Smooth muscle cell (in vitro differentiated cells): ENCODE data around the gene KAZN. TPM values are rescaled to one million over a fixed set of nuclear protein-coding genes. Genes with fewer than 3 reads are reported as not detected.

Experiments
- DNase-seq: peaks from one replicate; lab custom pipeline; 2025; ENCODE audit not compliant: unreplicated experiment; lab: John Stamatoyannopoulos, UW
- H2AFZ ChIP-seq: fragments of 200-600 bp; sonication (generic); 2 replicates; pipeline ENCODE4 v1.6.0; 2016; ENCODE audit warnings: antibody characterized with exemption, low read depth, mild to moderate bottlenecking
- H3F3A ChIP-seq: fragments of 200-600 bp; sonication (generic); 2 replicates; pipeline ENCODE4 v1.6.0; 2017; ENCODE audit warnings: antibody characterized with exemption, low read depth
- H3K27ac ChIP-seq: fragments of 200-600 bp; sonication (generic); 2 replicates; pipeline ENCODE4 v1.5.1; 2016; ENCODE audit warnings: low read depth, mild to moderate bottlenecking
- H3K27me3 ChIP-seq: fragments of 200-600 bp; sonication (generic); 2 replicates; pipeline ENCODE4 v1.6.1; 2016; ENCODE audit warnings: low read depth, mild to moderate bottlenecking
- H3K36me3 ChIP-seq: fragments of 200-600 bp; sonication (generic); 2 replicates; pipeline ENCODE4 v1.5.1; 2016; ENCODE audit warnings: low read depth
- H3K4me1 ChIP-seq: fragments of 200-600 bp; sonication (generic); 2 replicates; pipeline ENCODE4 v1.5.1; 2016; ENCODE audit warnings: low read depth
- H3K4me2 ChIP-seq: fragments of 200-600 bp; sonication (generic); 2 replicates; pipeline ENCODE4 v1.6.0; 2016; ENCODE audit warnings: mild to moderate bottlenecking
- H3K4me3 ChIP-seq: fragments of 200-600 bp; sonication (generic); 2 replicates; pipeline ENCODE4 v1.5.1; 2016; ENCODE audit warnings: mild to moderate bottlenecking
- H3K79me2 ChIP-seq: fragments of 200-600 bp; sonication (generic); 2 replicates; pipeline ENCODE4 v1.6.0; 2016; ENCODE audit warnings: low read depth, mild to moderate bottlenecking
- H3K9ac ChIP-seq: fragments of 200-600 bp; sonication (generic); 2 replicates; pipeline ENCODE4 v1.6.0; 2016; ENCODE audit warnings: low read depth
- H3K9me3 ChIP-seq: fragments of 200-600 bp; sonication (generic); replicated peaks from 2 replicates; pipeline ENCODE4 v1.5.1; 2016; ENCODE audit warnings: low read depth
- H4K20me1 ChIP-seq: fragments of 200-600 bp; sonication (generic); 2 replicates; pipeline ENCODE4 v1.6.0; 2016; ENCODE audit warnings: low read depth
- WGBS: methylation state at CpG from one replicate; pipeline ENCODE4 v1.1.7; 2016; ENCODE audit warnings: low lambda C conversion rate; 5-methylcytosine and 5-hydroxymethylcytosine counted together
- polyA plus RNA-seq: library from polyadenylated mRNA; unstranded; fragments of >200 nt; fragmentation: Nextera tagmentation; extraction: Ambion mirVana; gene quantifications from 2 replicates; pipeline ENCODE4 v1.2.1, GENCODE V29; 2016
- total RNA-seq: library from RNA; depleted of rRNA; stranded (reverse); fragments of >200 nt; gene quantifications from 2 replicates; pipeline ENCODE4 v1.2.3, GENCODE V29; 2014
- TF ChIP-seq, protein P1 (sequence below): fragments of 200-600 bp; sonication (generic); IDR thresholded peaks from 2 replicates; pipeline ENCODE4 v1.5.1; 2017; ENCODE audit warnings: borderline replicate concordance, mild to moderate bottlenecking, antibody characterized with exemption; ENCODE audit not compliant: insufficient read depth, poor library complexity, severe bottlenecking

Gene KAZN
- total and polyA plus RNA-seq, 2 experiments from 2014 or later, result 6.3 to 8.2 TPM

DNA sequence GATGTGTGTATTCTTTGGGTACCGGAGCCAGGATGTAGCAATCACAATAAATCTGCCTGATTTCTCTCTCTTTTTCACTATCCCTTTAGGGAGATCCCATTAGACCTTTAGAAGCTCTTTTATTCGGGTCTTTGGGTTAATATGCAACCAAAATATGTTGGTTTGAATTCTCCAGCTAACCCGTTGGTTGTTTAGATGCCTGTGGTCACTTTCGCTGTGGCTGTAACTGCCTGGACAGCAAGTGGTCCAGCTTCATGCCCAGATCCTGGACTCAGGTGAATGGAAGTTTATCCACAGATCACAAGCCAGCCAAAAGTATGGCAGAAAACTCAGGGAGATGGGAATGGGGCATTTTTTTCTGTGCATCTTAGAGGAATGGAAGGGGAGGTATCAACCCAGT, 12.3 kb downstream of the KAZN start:
- H3K36me3 ChIP-seq, result no peaks in the 10 kb centered on the region
- H3K27ac ChIP-seq, result no peak overlapping the region
- H3K4me1 ChIP-seq, result no peaks in the 10 kb centered on the region
- H3K27me3 ChIP-seq, result peaks cover 5% of the 10 kb centered on the region
- no peak overlapping the region for H3K4me3 ChIP-seq
- no peaks in the 10 kb centered on the region for H4K20me1 ChIP-seq
- no peaks in the 10 kb centered on the region for H3F3A ChIP-seq
- H3K9ac ChIP-seq, result no peak overlapping the region
- DNase-seq, result no peak
- TF ChIP-seq, protein P1, sequence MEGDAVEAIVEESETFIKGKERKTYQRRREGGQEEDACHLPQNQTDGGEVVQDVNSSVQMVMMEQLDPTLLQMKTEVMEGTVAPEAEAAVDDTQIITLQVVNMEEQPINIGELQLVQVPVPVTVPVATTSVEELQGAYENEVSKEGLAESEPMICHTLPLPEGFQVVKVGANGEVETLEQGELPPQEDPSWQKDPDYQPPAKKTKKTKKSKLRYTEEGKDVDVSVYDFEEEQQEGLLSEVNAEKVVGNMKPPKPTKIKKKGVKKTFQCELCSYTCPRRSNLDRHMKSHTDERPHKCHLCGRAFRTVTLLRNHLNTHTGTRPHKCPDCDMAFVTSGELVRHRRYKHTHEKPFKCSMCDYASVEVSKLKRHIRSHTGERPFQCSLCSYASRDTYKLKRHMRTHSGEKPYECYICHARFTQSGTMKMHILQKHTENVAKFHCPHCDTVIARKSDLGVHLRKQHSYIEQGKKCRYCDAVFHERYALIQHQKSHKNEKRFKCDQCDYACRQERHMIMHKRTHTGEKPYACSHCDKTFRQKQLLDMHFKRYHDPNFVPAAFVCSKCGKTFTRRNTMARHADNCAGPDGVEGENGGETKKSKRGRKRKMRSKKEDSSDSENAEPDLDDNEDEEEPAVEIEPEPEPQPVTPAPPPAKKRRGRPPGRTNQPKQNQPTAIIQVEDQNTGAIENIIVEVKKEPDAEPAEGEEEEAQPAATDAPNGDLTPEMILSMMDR, result no peak
- no peaks in the 10 kb centered on the region for H3K79me2 ChIP-seq
- H3K4me2 ChIP-seq, result no peak overlapping the region
- H2AFZ ChIP-seq, result no peak overlapping the region
- WGBS, result 86% methylated on average over 4 of the region's 4 CpGs
- H3K9me3 ChIP-seq, result no peaks in the 10 kb centered on the region

- Histone ChIP-seq H2AFZ (no peak overlapping the region), H3F3A (no peaks in the 10 kb centered on the region), H3K27me3 (peaks cover 5% of the 10 kb centered on the region), H3K79me2 (no peaks in the 10 kb centered on the region), H3K36me3 (no peaks in the 10 kb centered on the region), H3K9ac (no peak overlapping the region), H3K27ac (no peak overlapping the region), H3K4me1 (no peaks in the 10 kb centered on the region), H3K9me3 (no peaks in the 10 kb centered on the region), H3K4me2 (no peak overlapping the region), H4K20me1 (no peaks in the 10 kb centered on the region), H3K4me3 (no peak overlapping the region)
- TF ChIP-seq, protein P1, result no peak
- DNase-seq, result no peak
- 94% methylated on average over 3 of the region's 3 CpGs for WGBS
Observed at GRCh38 chr1:14611792-14612191, 13.3 kb downstream of the KAZN start.

DNA sequence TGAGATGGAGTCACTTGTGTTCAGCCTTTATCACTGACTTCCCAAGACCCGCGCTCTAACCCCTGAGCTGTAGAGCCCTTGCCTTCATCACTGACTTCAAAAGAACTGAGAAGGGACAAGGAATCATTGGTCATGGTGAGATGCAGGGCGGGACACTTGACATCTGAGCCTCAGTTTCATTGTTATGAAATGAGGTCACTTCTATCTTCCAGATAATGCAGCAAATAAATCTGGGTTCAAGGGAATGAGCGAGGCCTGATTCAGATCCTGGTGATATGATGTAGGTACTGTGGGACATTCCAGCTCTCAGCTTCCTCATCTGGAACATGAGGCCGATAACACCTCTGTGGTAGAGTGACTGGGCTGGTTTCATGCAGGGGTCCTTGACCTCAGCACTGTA, 13.8 kb downstream of the KAZN start:
- no peak overlapping the region for H3K9ac ChIP-seq
- no peaks in the 10 kb centered on the region for H3F3A ChIP-seq
- H2AFZ ChIP-seq, result no peak overlapping the region
- no peaks in the 10 kb centered on the region for H3K9me3 ChIP-seq
- H3K4me3 ChIP-seq, result no peak overlapping the region
- H3K27me3 ChIP-seq, result peaks cover 5% of the 10 kb centered on the region
- 94% methylated on average over 5 of the region's 5 CpGs for WGBS
- no peak for DNase-seq
- no peak overlapping the region for H3K27ac ChIP-seq
- TF ChIP-seq, protein P1, result no peak
- H4K20me1 ChIP-seq, result no peaks in the 10 kb centered on the region
- no peaks in the 10 kb centered on the region for H3K79me2 ChIP-seq
- no peaks in the 10 kb centered on the region for H3K36me3 ChIP-seq
- H3K4me2 ChIP-seq, result no peak overlapping the region
- no peaks in the 10 kb centered on the region for H3K4me1 ChIP-seq

GRCh38 chr1:14613926-14614325, 15.4 kb downstream of the KAZN start:
- Histone ChIP-seq H3K9me3 (no peaks in the 10 kb centered on the region), H3K36me3 (no peaks in the 10 kb centered on the region), H3K27ac (no peak overlapping the region), H4K20me1 (no peaks in the 10 kb centered on the region), H3K4me3 (no peak overlapping the region), H3K9ac (no peak overlapping the region), H3K4me2 (no peak overlapping the region), H2AFZ (no peak overlapping the region), H3K4me1 (no peaks in the 10 kb centered on the region), H3K79me2 (no peaks in the 10 kb centered on the region), H3F3A (no peaks in the 10 kb centered on the region), H3K27me3 (no peaks in the 10 kb centered on the region)
- TF ChIP-seq, protein P1, result no peak
- no peak for DNase-seq
- WGBS, result 88% methylated on average over 3 of the region's 3 CpGs
